AG09319 (cell line): ENCODE data around the gene CREG1.
"Not testable (repeated sequence)": the region's sequence is repeated elsewhere in the genome, so short reads cannot be mapped to it uniquely, and the experiment has no call there.

Experiments
- DNase-seq: peaks from one replicate; pipeline ENCODE4 v3.0.0-alpha.2; 2010; ENCODE audit warnings: low read depth; ENCODE audit errors: extremely low read depth
- CTCF ChIP-seq: IDR thresholded peaks from 2 replicates; pipeline ENCODE4 v1.5.1; 2011; ENCODE audit warnings: low read depth, mild to moderate bottlenecking, inconsistent platforms, low read length, moderate library complexity

CREG1 gene

DNA sequence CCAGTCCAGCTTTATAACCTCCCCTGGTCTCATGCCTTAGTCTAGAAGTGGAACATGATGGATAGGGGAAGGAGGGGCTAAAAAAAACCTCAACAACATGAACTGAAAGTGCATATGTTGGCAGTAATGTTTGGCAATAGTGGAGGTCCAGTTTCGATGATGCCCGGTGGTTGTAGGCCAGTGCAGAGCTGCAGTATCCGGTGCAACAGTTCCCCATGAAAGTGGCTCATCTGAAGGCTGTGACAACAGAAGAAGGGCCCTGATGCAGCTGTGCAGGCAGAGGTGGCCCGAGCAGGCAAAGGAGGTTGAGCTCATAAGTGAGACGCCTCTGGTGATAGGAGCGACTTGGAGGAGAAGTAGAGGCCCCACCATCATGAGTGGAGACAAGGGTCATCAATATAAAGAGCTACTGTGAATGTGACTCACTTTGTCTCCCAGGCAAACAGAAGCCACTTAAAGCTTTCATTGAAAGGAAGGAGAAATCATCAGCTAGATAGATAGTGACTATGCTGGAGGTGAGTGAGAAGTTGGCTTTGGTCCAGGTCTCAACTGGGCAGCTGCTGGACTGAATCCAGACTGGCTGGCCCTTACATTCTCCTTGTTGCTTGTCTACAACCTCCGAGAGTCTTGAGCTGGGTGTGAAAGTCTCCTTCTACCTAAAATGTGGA lies 10.2 kb upstream of the CREG1 start:
- no peak for DNase-seq
- TF ChIP-seq CTCF = no peak

DNA sequence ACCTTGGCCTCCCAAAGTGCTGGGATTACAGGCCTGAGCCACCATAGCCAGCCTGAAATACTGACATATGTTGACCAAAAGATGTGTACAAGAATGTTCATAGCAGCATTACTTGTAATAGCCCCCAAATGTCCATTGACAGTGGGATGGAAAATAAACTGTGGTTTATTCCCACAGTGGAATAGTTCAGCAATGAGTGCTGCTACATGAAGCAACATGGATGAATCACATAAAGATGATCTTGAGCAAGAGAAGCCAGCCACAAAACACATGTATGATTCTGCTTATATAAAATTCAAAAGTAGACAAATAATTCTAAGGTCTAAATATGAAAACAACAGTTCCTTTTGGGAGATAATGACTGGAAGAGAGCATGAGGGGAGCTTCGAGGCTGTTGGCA lies 9.1 kb upstream of the CREG1 start:
- no peak for DNase-seq
- no peak for TF ChIP-seq CTCF

- TF ChIP-seq CTCF = no peak
- DNase-seq = no peak
These were observed 8.2 kb upstream of the CREG1 start for GRCh38 chr1:167561753-167562152.

GRCh38 chr1:167555971-167556714 lies 2.6 kb upstream of the CREG1 start:
- peak; percentile 86 for TF ChIP-seq CTCF

DNA sequence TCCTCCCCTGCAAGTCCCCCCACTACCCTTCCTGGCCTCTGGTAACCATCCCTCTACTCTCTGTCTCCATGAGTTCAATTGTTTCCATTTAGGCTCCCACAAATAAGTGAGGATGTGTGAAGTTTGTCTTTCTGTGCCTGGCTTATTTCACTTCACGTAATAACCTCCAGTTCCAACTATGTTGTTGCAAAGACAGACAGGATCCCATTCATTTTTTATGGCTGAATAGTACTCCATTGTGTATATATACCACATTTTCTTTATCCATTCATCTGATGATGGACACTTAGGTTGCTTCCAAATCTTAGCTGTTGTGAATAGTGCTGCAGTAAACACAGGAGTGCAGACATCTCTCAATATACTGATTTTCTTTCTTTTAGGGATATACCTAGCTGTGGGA lies 1.5 kb upstream of the CREG1 start:
- DNase-seq = not testable (repeated sequence)

More at GRCh38 chr1:167555971-167556714, 2.6 kb upstream of the CREG1 start:
- DNase-seq = no peak

DNA sequence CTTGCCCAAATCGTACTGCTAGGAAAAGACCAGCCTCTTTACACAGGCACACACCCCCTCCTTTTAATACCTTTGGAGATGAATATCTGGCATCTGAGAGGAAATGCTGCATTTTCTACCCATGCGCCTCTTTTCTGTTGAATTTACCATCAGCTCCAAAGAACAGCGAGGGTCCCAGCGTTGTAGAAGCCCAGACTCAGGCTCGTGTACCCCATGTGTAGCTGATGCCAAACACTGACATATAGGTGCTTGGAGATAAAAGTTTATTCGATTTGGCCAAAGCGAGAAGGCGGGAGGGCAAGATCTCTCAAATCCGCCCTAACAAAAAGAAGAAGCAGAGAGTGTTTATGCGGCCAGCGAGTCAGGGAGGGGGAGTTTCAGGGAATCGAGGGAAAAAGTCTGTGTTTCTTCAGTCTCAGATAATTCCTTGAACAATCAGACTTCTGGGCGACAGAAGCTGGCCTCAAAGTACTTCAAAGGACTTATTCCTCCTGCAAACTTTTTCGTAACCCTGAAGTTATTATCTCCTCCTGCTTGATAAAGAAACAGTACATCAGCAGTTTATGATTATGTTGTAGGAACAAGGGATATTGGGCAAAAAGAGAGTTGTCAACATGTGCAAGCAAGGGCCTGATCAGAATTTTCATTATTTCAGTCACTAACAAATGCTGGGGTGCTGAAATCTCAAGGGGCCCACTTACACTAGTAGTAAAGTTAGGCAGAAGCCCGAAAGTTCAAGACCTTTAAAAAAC lies 642 bp upstream of the CREG1 start:
- DNase-seq = no peak
- TF ChIP-seq CTCF = no peak

GRCh38 chr1:167551362-167551761 lies 2.2 kb downstream of the CREG1 start:
- TF ChIP-seq CTCF = no peak
- DNase-seq = no peak
